ENCODE results near the gene METTL18.

DNA sequence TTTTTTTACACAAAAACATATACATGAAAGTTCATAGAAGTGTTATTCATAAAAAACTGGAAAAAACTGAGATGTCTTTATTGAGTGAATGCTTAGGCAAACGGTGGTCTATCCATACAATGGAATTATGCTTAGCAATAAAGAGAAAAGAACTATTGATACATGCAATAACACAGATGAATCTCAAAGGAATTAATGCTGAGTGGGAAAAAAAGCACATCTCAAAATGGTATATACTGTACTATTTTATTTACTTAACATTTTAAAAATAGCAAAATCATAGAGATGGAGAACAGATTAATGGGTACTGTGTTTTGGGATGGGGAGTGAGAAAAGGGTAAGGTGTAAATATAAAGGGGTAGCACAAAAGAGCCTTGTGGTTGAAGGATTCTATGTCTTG, 29.8 kb downstream of the METTL18 start:
- TF ChIP-seq ZNF274 (IDR thresholded peaks at IDR 0.05; ENCODE audit: low read depth, low read length): no peak
- no peak for TF ChIP-seq SUZ12 (IDR thresholded peaks at IDR 0.05; ENCODE audit: extremely low read depth, insufficient read depth, insufficient read length)
